ENCODE results near the gene UBN2. TPM values are rescaled to one million over a fixed set of nuclear protein-coding genes. Genes with fewer than 3 reads are reported as not detected.
A peak's percentile ranks its signal among the peaks of the same experiment; 100 is the strongest.

The UBN2 gene
- total RNA-seq, 1 experiment from 2014 or later, result 39.0 TPM

DNA sequence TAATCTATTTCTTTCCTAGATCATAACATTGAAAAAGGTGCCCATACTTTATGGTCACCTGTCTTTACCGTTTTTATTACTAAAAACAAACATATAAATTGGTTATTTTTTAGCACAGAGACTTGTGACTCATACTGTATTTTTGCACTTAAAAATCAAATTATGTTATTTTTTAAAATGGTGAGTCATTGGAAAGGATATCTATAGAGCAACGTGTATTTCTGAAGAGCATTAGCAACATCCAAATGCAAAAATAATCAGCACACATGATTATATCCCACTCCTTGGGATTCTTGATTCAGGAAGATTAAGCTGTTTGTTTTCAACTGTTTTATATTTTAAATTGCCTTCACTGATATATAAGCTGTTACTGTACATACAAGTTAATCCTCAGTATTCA is 69.4 kb downstream of the UBN2 start (continued):
- no peak for TF ChIP-seq ZNF281 (CRISPR knock-in tag; IDR thresholded peaks at IDR 0.05)
- TF ChIP-seq PRRX2 (CRISPR knock-in tag; IDR thresholded peaks at IDR 0.05), result no peak
- TF ChIP-seq ZNF219 (CRISPR knock-in tag; IDR thresholded peaks at IDR 0.05; ENCODE audit: borderline replicate concordance), result no peak

DNA sequence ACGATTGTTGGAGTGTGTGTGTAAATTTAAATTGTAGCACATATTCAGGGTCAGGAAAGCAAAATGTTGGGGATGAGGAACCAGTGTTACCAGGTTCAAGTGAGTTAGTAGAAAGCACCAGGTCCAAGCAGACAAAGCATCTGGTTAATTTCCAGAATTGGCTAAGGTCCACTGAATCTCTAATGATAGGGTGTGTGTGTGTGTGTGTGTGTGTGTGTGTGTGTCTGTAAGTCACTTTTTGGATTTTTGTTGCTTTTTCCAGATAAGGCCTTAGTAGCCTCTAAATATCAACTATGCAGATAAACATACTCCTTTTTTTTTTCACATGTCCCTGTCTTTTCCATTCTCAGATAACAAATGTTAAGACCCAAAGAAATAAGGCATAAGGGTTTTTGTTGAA is 73.5 kb downstream of the UBN2 start:
- H3K4me1 Mint-ChIP-seq, result peaks cover 11% of the 10 kb centered on the region
- no peak for ATAC-seq
- CTCF ChIA-PET, result no interaction called here
- POLR2A ChIA-PET, result no interaction called here
- no peaks in the 10 kb centered on the region for H3K9me3 Mint-ChIP-seq
- no peak for TF ChIP-seq NR1H2 (CRISPR knock-in tag; IDR thresholded peaks at IDR 0.05)
- TF ChIP-seq PREB (CRISPR knock-in tag; IDR thresholded peaks at IDR 0.05; ENCODE audit: borderline replicate concordance), result no peak
- TF ChIP-seq ZNF416 (CRISPR knock-in tag; IDR thresholded peaks at IDR 0.05), result no peak
- no peak for TF ChIP-seq ERG (CRISPR knock-in tag; IDR thresholded peaks at IDR 0.05)
- no peak for TF ChIP-seq ZNF232 (CRISPR knock-in tag; IDR thresholded peaks at IDR 0.05)
- no peak for TF ChIP-seq CREM (CRISPR knock-in tag; IDR thresholded peaks at IDR 0.05)
- TF ChIP-seq ZNF281 (CRISPR knock-in tag; IDR thresholded peaks at IDR 0.05), result no peak
- no peak for TF ChIP-seq HMGXB4 (CRISPR knock-in tag; IDR thresholded peaks at IDR 0.05)
- TF ChIP-seq IRF1 (CRISPR knock-in tag; IDR thresholded peaks at IDR 0.05), result no peak
- H3K4me3 Mint-ChIP-seq, result no peak overlapping the region
- H3K27me3 Mint-ChIP-seq (ENCODE audit: low read depth), result no peaks in the 10 kb centered on the region
- peaks cover 24% of the 10 kb centered on the region; the same call in 1 of the 2 replicates for H3K36me3 Mint-ChIP-seq
- no peak for DNase-seq (ENCODE audit: low spot score)
- H3K27ac Mint-ChIP-seq, result peak overlapping the region; percentile 65

- POLR2A ChIA-PET, result no interaction called here
- Mint-ChIP-seq H3K27me3 (ENCODE audit: low read depth) (no peaks in the 10 kb centered on the region), H3K4me1 (peaks cover 8% of the 10 kb centered on the region), H3K27ac (no peak overlapping the region), H3K9me3 (no peaks in the 10 kb centered on the region), H3K36me3 (no peaks in the 10 kb centered on the region), H3K4me3 (no peak overlapping the region)
- CTCF ChIA-PET, result no interaction called here
- no peak for ATAC-seq
- no peak for DNase-seq (ENCODE audit: low spot score)
- TF ChIP-seq TCF7 (CRISPR knock-in tag; IDR thresholded peaks at IDR 0.05; ENCODE audit: low read depth) (no peak), FOXP4 (CRISPR knock-in tag; IDR thresholded peaks at IDR 0.05) (no peak), ZNF281 (CRISPR knock-in tag; IDR thresholded peaks at IDR 0.05) (no peak), HMGA2 (CRISPR knock-in tag; IDR thresholded peaks at IDR 0.05) (no peak), MXD4 (CRISPR knock-in tag; IDR thresholded peaks at IDR 0.05; ENCODE audit: borderline replicate concordance) (no peak), GTF2I (CRISPR knock-in tag; conservative IDR thresholded peaks at IDR 0.05) (no peak)
- TF ChIP-seq, protein P1, sequence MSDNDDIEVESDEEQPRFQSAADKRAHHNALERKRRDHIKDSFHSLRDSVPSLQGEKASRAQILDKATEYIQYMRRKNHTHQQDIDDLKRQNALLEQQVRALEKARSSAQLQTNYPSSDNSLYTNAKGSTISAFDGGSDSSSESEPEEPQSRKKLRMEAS (CRISPR knock-in tag; IDR thresholded peaks at IDR 0.05), result no peak
Observed at GRCh38 chr7:139317939-139318505, 87.0 kb downstream of the UBN2 start.
